Transverse colon (tissue), 4 donors: ENCODE results near the gene SCART1. TPM values are rescaled to one million over a fixed set of nuclear protein-coding genes. Genes with fewer than 3 reads are reported as not detected.

ENCODE experiments used
- DNase-seq: peaks from one replicate; pipeline ENCODE4 v3.0.0-alpha.2; 2019
- H3K27ac ChIP-seq, 4 donors: fragments of 200-600 bp; sonication (generic); 2 replicates each; pipeline ENCODE4 v1.5.1; 2016 to 2018; ENCODE audit warnings: inconsistent platforms in 4 of 4
- H3K27me3 ChIP-seq: fragments of 200-600 bp; sonication (generic); 2 replicates; pipeline ENCODE4 v1.5.1; 2017; ENCODE audit warnings: inconsistent platforms
- H3K36me3 ChIP-seq, 4 donors: fragments of 200-600 bp; sonication (generic); 2 replicates each; pipeline ENCODE4 v1.5.1; 2017 to 2019; ENCODE audit warnings: inconsistent platforms in 4 of 4
- H3K4me1 ChIP-seq, 4 donors: fragments of 200-600 bp; sonication (generic); 2 replicates each; pipeline ENCODE4 v1.5.1; 2017 to 2020; ENCODE audit warnings: inconsistent platforms in 4 of 4
- H3K4me3 ChIP-seq, 4 donors: fragments of 200-600 bp; sonication (generic); 1 replicate in 1 of 4; 2 replicates in 3 of 4; pipeline versions ENCODE4 v1.5.1 to v1.6.1; 2017 to 2019; ENCODE audit warnings: inconsistent platforms in 4 of 4
- H3K9me3 ChIP-seq, 2 donors: fragments of 200-600 bp; sonication (generic); 2 replicates each; pipeline ENCODE4 v1.5.1; 2017 to 2019; ENCODE audit warnings: inconsistent platforms in 2 of 2
- CTCF ChIP-seq, 5 experiments: fragments of 200-600 bp in 3 of 5; fragments of 450-650 bp in 2 of 5; sonication (generic) in 3 of 5; IDR thresholded peaks; 1 replicate in 2 of 5; 2 replicates in 3 of 5; pipeline ENCODE4 v1.5.1; 2016 to 2017; ENCODE audit warnings: antibody characterized with exemption in 5 of 5, inconsistent platforms in 3 of 5, mild to moderate bottlenecking in 2 of 5, moderate library complexity in 1 of 5
- EP300 ChIP-seq: sonication (generic); formaldehyde crosslinking; IDR thresholded peaks from one replicate; pipeline ENCODE4 v1.6.1; 2017; ENCODE audit warnings: antibody characterized with exemption, low read depth
- POLR2A ChIP-seq: fragments of 450-650 bp; IDR thresholded peaks from one replicate; pipeline ENCODE4 v1.6.1; 2016; ENCODE audit warnings: antibody characterized with exemption, mild to moderate bottlenecking, moderate library complexity
- POLR2AphosphoS5 ChIP-seq, 3 donors: sonication (generic); formaldehyde crosslinking; IDR thresholded peaks; one replicate each; pipeline ENCODE4 v1.6.1; 2016; ENCODE audit warnings: antibody characterized with exemption in 3 of 3
- WGBS, 2 donors: methylation state at CpG; one replicate each; pipeline ENCODE4 v1.1.5; 2018; ENCODE audit warnings: low coverage in 1 of 2; 5-methylcytosine and 5-hydroxymethylcytosine counted together
- in situ Hi-C, 4 donors: fragments of 200-750 bp; cut with MboI; loops; one replicate each; pipeline versions ENCODE4 v1.15.0 to v1.15.1; 2017; ENCODE audit warnings: low sequenced_read_pairs in 3 of 4, low pct_ligation_motif_present in 1 of 4, low pct_unique_long_range_greater_than_20kb in 1 of 4
- intact Hi-C: fragments of 100-400 bp; cut with DNase I; formaldehyde crosslinking; loops from one replicate; pipeline ENCODE4 v1.15.1; 2023; ENCODE audit warnings: low total_unique reads
- total RNA-seq, 4 donors: library from RNA; depleted of rRNA; stranded (reverse); fragments of >200 nt; gene quantifications; one replicate each; pipeline ENCODE4 v1.1.0, GENCODE V29; 2016

Gene SCART1
- 1 to 10 TPM; 1.6 to 6.5 (median 3.1) TPM for total RNA-seq

- 60 to 89% methylated on average over 1 to 9 of the region's 11 CpGs for WGBS, 2 donors
- Histone ChIP-seq H3K27me3 (no peaks in the 10 kb centered on the region), H3K27ac (no peak within 1 kb of the TSS), H3K9me3 (peaks cover 6 to 7% of the 10 kb centered on the region in 2 donors), H3K4me3 (no peak within 1 kb of the TSS), H3K36me3 (no peaks in the 10 kb centered on the region), H3K4me1 (no peaks in the 10 kb centered on the region)
- no peak for TF ChIP-seq EP300
- TF ChIP-seq POLR2A, result no peak
- no peak for TF ChIP-seq CTCF (IDR thresholded peaks at IDR 0.05)
- no peak for TF ChIP-seq POLR2AphosphoS5 (IDR thresholded peaks at IDR 0.05)
- intact Hi-C loops, result no loop called here
- in situ Hi-C loops, result no loop called here
- no peak for DNase-seq
Measured at GRCh38 chr10:133453516-133454203, at the start of gene SCART1. Gene SCART1 (plus strand): TSS chr10:133453945. CDS start chr10:133453998, 53 bp downstream.

- Histone ChIP-seq H3K9me3 (no peaks in the 10 kb centered on the region), H3K36me3 (peaks cover 0 to 46% (median 4%) of the 10 kb centered on the region in 4 donors), H3K27ac (no peak overlapping the region), H3K27me3 (no peaks in the 10 kb centered on the region), H3K4me1 (peaks cover 0 to 4% (median 0%) of the 10 kb centered on the region in 4 donors), H3K4me3 (no peak overlapping the region)
- intact Hi-C loops (no loop called here), in situ Hi-C loops (no loop called here)
- WGBS, 2 donors, result 58 to 78% methylated on average over 2 of the region's 2 CpGs
- TF ChIP-seq POLR2A (no peak), EP300 (no peak), POLR2AphosphoS5 (IDR thresholded peaks at IDR 0.05) (no peak), CTCF (IDR thresholded peaks at IDR 0.05) (no peak)
- DNase-seq, result no peak
Measured at GRCh38 chr10:133405272-133405671, 48.5 kb upstream of the SCART1 start.

- in situ Hi-C loops, result no loop called here
- no peak for DNase-seq
- peaks cover 3% of the 10 kb centered on the region in 2 donors for H3K9me3 ChIP-seq
- intact Hi-C loops, result no loop called here
- H3K4me1 ChIP-seq, result peaks cover 0 to 3% (median 0%) of the 10 kb centered on the region in 4 donors
- no peaks in the 10 kb centered on the region for H3K27me3 ChIP-seq
- 73 to 97% methylated on average over 3 to 8 of the region's 8 CpGs for WGBS, 2 donors
- H3K36me3 ChIP-seq, result peaks cover 0 to 49% (median 8%) of the 10 kb centered on the region in 4 donors
- H3K27ac ChIP-seq, result no peak overlapping the region
- H3K4me3 ChIP-seq, result no peak overlapping the region
- TF ChIP-seq POLR2A (no peak), POLR2AphosphoS5 (IDR thresholded peaks at IDR 0.05) (no peak), EP300 (no peak), CTCF (IDR thresholded peaks at IDR 0.05) (no peak)
Measured at GRCh38 chr10:133405844-133406527, 47.8 kb upstream of the SCART1 start.

GRCh38 chr10:133411523-133412380, 42.0 kb upstream of the SCART1 start:
- no peak overlapping the region for H3K4me3 ChIP-seq
- TF ChIP-seq POLR2AphosphoS5 (IDR thresholded peaks at IDR 0.05), result no peak
- no peak for TF ChIP-seq POLR2A
- no peak for TF ChIP-seq EP300
- no peak for TF ChIP-seq CTCF (IDR thresholded peaks at IDR 0.05)
- DNase-seq, result no peak
- in situ Hi-C loops (no loop called here), intact Hi-C loops (no loop called here)
- H3K36me3 ChIP-seq, result peaks cover 0 to 58% (median 24%) of the 10 kb centered on the region in 4 donors
- no peaks in the 10 kb centered on the region for H3K4me1 ChIP-seq
- H3K9me3 ChIP-seq, result peaks cover 21 to 22% of the 10 kb centered on the region in 2 donors
- H3K27ac ChIP-seq, result no peak overlapping the region
- no peaks in the 10 kb centered on the region for H3K27me3 ChIP-seq
- 99 to 100% methylated on average over 7 of the region's 7 CpGs for WGBS, 2 donors
